ENCODE results near the gene YIPF5.

YIPF5 gene

DNA sequence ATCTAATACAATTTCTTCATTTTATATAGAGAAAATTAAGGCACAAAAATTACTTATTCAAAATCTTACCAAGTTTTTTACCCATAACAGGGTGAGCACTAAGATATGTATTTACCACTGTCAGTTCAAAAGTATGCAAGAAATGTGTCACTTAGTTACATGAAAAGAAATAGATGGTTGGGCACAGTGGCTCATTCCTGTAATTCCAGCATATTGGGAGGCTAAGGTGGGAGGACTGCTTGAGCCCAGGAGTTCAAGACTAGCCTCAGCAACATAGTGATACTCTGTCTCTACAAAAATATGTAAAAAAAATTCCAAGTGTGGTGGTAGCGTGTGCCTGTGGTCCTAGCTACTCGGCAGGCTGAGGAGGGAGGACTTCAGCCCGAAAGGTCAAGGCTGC, 19.4 kb downstream of the YIPF5 start:
- Mint-ChIP-seq H3K36me3 (ENCODE audit: low read depth) (no peaks in the 10 kb centered on the region), H3K4me1 (ENCODE audit: low read depth) (no peaks in the 10 kb centered on the region), H3K9me3 (no peaks in the 10 kb centered on the region), H3K4me3 (no peak overlapping the region), H3K27ac (no peak overlapping the region), H3K27me3 (ENCODE audit: low read depth) (peaks cover 9% of the 10 kb centered on the region)

DNA sequence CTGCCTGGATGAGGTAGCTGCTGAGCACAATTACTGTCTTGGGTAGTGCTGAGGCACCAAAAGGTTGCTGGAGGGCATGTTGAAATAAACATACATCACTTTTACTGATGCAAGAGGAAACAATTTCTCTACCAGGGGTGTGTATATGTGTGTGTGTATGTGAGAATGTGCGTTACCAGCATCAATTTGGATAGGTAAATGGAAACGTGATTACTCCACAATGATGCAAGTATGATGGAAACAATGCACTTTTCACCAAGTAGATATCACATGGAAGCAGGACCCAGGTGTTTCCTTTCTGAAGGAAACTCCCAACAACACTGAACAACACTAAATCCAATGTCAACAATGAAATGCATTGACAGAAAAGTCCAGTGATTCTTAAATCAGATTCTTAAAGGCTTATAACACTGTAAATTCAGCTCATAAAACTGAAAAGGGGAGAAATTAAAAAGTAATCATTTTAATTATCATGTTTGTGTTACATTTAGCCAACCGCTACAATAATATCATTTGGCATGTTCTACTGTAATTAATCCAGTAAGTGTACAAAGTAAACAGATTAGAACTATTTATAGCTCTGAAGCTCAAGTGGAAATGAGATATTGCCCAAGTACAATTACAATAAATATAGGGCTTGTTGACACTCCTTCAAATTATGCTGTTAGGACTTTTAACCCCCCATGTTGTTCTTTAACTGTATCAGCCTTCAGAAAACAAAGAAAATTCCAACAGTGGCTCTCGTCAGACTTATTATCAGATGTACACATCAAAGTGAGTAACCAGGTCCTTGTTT, 25.3 kb downstream of the YIPF5 start:
- Mint-ChIP-seq H3K9me3 (no peaks in the 10 kb centered on the region), H3K4me1 (ENCODE audit: low read depth) (peaks cover 2% of the 10 kb centered on the region), H3K27ac (no peak overlapping the region), H3K4me3 (no peak overlapping the region), H3K36me3 (ENCODE audit: low read depth) (no peaks in the 10 kb centered on the region), H3K27me3 (ENCODE audit: low read depth) (peaks cover 22% of the 10 kb centered on the region)

DNA sequence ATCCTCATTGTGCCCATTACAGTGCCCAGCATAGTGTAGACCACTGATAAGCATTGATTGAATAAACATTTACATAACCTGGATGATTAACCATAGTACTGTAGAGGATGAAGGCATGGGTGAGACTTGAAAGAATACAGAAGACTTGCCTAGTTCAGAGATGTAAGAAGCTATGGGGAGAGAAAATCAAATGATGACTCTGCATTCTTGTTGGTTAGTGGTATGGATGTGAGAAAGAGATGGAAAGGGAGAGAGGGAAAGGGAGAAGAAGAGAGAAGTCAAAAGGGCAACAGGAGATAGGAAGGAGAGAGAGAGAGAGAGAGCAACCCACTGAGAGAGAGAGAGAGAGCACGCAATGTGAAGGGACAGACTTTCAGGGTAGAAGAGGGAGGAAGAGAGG, 26.8 kb downstream of the YIPF5 start:
- no peak overlapping the region for H3K27ac Mint-ChIP-seq
- H3K4me3 Mint-ChIP-seq, result no peak overlapping the region
- peaks cover 2% of the 10 kb centered on the region for H3K4me1 Mint-ChIP-seq (ENCODE audit: low read depth)
- H3K36me3 Mint-ChIP-seq (ENCODE audit: low read depth), result no peaks in the 10 kb centered on the region
- peaks cover 17% of the 10 kb centered on the region for H3K27me3 Mint-ChIP-seq (ENCODE audit: low read depth)
- H3K9me3 Mint-ChIP-seq, result no peaks in the 10 kb centered on the region

DNA sequence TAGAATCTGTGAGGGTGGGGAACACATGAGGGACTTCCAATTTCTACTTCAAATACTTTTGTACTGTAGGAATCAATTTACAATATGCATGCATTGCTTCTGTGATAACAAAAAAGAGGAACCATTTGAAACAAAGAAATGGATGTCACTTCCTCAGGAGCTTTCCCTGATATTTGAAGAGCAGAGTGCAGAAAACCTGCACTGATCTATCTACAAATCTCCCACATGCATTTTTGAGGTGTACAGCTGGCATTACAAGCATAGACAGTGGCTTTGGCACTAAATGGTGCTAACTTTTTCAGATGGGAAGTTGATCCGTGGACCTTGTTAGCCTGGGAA, 27.7 kb downstream of the YIPF5 start:
- Mint-ChIP-seq H3K9me3 (no peaks in the 10 kb centered on the region), H3K27me3 (ENCODE audit: low read depth) (peaks cover 17% of the 10 kb centered on the region), H3K4me1 (ENCODE audit: low read depth) (peaks cover 2% of the 10 kb centered on the region), H3K36me3 (ENCODE audit: low read depth) (no peaks in the 10 kb centered on the region), H3K4me3 (no peak overlapping the region), H3K27ac (no peak overlapping the region)

DNA sequence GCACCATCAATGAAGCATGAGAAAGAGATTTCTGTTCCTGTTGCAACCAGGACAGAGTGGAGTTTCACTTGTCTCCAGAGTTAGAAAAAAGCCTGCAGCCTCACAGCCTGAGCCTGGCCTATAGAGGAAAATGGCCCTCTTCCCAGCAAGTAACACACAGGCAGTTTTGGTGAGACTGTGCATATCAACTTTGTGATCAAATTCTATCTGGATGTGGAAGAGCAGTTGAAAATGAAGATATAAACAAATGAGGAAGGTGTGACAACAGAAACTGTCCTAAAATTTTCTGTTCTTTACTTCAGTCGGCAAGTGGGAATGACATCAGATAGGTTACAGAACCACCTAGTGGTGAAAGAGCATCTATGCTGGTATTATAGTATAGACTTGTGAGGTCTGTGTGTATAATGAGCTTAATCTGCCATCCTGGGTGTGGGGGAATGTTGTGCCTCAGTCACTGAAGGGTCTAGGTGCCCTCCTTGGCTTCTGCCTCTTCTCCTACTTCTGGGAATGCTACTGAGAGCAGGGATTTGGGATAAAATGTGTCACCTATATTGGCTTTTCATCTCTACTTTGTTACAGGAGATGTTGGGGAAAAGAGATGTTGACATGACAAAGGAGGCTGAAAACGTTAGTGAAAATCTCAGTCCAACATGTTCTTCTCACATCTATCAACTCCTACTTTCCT, 28.2 kb downstream of the YIPF5 start:
- H3K27me3 Mint-ChIP-seq (ENCODE audit: low read depth), result peaks cover 17% of the 10 kb centered on the region
- H3K4me3 Mint-ChIP-seq, result no peak overlapping the region
- H3K9me3 Mint-ChIP-seq, result no peaks in the 10 kb centered on the region
- peaks cover 2% of the 10 kb centered on the region for H3K4me1 Mint-ChIP-seq (ENCODE audit: low read depth)
- peak overlapping the region; percentile 15 for H3K27ac Mint-ChIP-seq
- H3K36me3 Mint-ChIP-seq (ENCODE audit: low read depth), result no peaks in the 10 kb centered on the region

DNA sequence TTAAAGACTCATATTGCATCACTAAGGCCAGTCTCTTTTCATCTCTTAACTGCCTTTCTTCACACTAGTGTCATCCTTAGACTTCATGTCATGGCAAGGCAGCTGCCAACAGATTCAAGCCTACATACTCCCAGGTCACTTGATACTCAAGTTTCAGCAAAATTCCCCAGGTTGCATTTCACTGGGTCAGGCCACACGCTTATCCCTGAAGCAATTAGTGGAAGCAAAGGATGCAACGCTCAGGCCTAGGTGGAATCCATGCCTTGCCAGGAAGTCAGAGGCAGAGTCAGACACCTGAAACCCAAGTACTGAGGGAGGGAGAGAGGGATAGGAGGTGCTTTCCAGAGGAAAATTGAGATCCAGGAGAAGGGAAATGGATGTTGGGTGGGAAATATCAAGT, 28.9 kb downstream of the YIPF5 start:
- no peak overlapping the region for H3K27ac Mint-ChIP-seq
- no peak overlapping the region for H3K4me3 Mint-ChIP-seq
- H3K27me3 Mint-ChIP-seq (ENCODE audit: low read depth), result peaks cover 17% of the 10 kb centered on the region
- H3K9me3 Mint-ChIP-seq, result no peaks in the 10 kb centered on the region
- peaks cover 2% of the 10 kb centered on the region for H3K4me1 Mint-ChIP-seq (ENCODE audit: low read depth)
- no peaks in the 10 kb centered on the region for H3K36me3 Mint-ChIP-seq (ENCODE audit: low read depth)

DNA sequence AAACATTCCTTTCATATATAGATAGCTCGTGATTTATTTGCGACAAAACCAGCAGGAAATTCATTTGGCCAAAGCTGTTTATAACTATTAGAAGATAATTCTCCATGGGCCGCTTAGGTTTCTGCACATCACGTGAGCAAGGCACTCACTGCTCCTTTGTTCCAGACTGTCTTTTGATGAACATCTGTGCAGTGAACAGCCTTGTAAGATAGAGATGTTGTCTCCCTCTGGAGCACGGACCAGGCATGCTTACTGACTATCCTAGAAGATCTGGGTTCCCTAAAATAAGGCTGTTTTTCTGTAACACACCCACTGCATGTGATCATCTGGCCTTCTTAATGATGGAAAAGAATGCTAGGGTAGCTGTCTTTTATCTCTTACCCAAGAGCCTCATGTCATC, 30.9 kb downstream of the YIPF5 start:
- Mint-ChIP-seq H3K36me3 (ENCODE audit: low read depth) (no peaks in the 10 kb centered on the region), H3K9me3 (no peaks in the 10 kb centered on the region), H3K27ac (no peak overlapping the region), H3K27me3 (ENCODE audit: low read depth) (peaks cover 22% of the 10 kb centered on the region), H3K4me3 (no peak overlapping the region), H3K4me1 (ENCODE audit: low read depth) (peaks cover 4% of the 10 kb centered on the region)

DNA sequence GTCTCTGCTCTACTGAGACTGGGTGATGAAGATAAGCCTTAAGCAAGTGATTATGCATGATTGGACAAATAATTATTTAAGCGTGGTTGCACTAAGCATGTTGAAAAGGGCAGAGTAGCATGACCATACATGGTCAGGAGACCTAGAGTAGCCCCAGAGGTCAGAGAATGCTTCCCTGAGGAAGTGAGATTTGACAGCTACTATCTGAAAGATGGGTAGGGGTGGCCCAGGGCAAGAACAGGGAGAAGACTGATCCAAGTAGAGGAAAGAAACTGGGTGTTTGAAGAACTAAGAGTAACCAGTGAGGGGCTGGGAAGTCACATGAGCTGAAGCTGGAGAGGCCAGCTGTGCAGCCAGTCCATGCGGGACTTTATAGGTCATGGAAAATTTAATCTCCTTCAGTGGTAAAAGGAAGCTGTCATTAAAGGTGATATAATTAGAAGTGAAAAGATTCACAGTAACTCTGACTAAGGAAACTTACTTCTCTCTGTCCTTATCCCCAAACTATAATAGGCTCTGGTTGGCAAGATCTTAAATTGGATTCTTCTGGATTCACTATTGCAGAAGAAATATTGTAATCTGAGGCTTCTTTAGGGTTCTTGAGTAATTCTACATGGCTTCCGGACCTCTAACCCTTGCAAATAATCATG, 35.2 kb downstream of the YIPF5 start:
- Mint-ChIP-seq H3K27me3 (ENCODE audit: low read depth) (peaks cover 15% of the 10 kb centered on the region), H3K4me1 (ENCODE audit: low read depth) (peaks cover 1% of the 10 kb centered on the region), H3K36me3 (ENCODE audit: low read depth) (no peaks in the 10 kb centered on the region), H3K4me3 (no peak overlapping the region), H3K27ac (no peak overlapping the region), H3K9me3 (no peaks in the 10 kb centered on the region)

DNA sequence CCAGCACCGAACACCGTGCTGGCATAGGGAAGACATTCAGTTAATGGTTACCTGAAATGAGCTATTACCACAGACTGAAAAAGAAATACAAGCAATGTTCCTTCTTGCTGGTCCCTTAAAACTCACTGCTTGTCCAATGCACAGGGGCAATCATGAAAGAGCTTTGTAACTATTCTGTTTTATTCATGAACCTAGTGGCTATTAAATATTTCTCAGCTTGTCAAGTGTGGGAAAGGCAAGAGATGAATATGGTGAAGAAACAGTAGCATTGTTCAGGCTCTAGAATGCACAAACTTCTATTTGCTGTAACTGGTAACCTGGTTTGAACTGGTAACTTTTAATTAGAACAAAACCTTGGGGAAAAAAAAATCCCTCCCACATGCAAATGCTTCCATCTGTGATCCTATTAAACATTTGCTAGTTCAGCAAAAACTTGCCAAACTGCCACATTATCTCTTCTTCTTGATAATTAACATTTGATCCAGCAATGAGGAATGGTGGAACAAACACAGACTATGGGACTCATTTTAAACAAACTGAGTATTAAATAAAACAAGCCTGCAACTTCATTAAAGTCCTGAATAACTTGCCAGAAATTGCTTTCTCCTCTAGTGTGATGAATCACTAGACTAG, 36.1 kb downstream of the YIPF5 start:
- Mint-ChIP-seq H3K27me3 (ENCODE audit: low read depth) (peaks cover 15% of the 10 kb centered on the region), H3K4me1 (ENCODE audit: low read depth) (peaks cover 1% of the 10 kb centered on the region), H3K36me3 (ENCODE audit: low read depth) (no peaks in the 10 kb centered on the region), H3K9me3 (no peaks in the 10 kb centered on the region), H3K27ac (no peak overlapping the region), H3K4me3 (no peak overlapping the region)

DNA sequence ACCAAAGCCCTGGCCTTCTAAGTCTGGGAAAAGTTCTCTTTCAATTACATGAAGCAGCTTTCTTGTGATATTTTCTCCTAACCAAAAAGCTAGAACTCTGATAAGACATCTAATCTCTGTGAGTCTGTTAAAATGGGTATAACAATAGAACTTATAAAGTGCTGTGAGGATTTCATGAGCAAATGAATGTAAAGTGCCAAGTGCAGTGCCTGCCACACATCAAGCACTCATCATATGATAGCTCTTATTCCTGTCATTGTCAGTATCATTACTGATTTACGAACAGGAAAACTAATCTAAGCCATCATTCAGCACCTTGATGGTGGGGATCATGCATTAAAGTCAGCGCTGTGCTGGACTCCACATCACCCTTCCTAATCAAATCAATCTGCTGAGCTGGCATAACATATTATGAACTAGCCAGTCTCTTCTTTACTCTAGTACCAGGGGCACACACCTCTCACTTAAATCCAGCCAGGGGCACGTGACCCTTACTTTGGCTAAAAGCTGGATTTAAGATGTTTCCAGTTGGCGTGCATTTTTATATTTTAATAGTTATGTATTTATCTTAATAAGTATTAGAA, 37.3 kb downstream of the YIPF5 start:
- H3K4me3 Mint-ChIP-seq, result no peak overlapping the region

DNA sequence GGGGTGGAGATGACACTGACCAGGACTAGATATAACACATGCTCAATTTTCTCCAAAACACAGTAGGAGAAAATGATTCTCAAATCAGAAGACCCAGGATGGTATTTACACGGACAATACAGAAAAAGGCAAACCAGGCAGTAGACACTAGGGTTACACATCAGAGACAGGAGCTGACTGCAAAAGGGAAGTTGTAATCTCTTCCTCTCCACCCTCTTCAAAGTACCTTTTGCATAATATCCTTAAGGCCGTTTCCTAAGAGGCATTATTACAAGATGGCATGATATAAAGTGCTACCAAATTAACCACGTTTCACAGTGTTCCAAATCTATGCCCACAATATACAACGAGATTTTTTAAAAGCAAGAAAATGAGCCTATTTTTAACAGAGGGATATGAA, 39.2 kb downstream of the YIPF5 start:
- Mint-ChIP-seq H3K4me1 (ENCODE audit: low read depth) (peaks cover 1% of the 10 kb centered on the region), H3K36me3 (ENCODE audit: low read depth) (no peaks in the 10 kb centered on the region), H3K27me3 (ENCODE audit: low read depth) (peaks cover 12% of the 10 kb centered on the region), H3K4me3 (no peak overlapping the region), H3K27ac (no peak overlapping the region), H3K9me3 (no peaks in the 10 kb centered on the region)

More for the DNA sequence above, 37.3 kb downstream of the YIPF5 start:
- Mint-ChIP-seq H3K27me3 (ENCODE audit: low read depth) (peaks cover 11% of the 10 kb centered on the region), H3K27ac (no peak overlapping the region), H3K36me3 (ENCODE audit: low read depth) (no peaks in the 10 kb centered on the region), H3K4me1 (ENCODE audit: low read depth) (peaks cover 1% of the 10 kb centered on the region), H3K9me3 (no peaks in the 10 kb centered on the region)

DNA sequence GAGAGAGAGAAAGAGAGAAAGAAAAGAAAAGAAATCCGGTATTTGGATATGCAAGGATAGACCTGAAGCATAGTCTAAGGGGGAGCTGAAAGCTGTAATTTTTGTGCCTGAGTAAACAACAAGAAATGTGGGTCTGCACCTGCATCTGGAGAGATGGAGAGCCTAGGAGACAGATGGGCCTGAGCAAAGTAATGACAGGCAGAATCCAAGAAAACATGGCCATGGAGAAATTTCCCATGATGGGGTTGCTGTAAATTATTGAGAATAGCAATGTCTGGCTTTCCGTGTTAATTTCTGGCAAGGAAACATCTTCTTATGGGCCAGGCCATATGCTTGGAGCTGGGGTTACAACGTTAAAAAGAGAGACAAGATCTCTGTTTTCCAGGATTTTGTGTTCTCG, 40.2 kb downstream of the YIPF5 start:
- H3K27ac Mint-ChIP-seq, result no peak overlapping the region
- no peaks in the 10 kb centered on the region for H3K36me3 Mint-ChIP-seq (ENCODE audit: low read depth)
- H3K27me3 Mint-ChIP-seq (ENCODE audit: low read depth), result peaks cover 4% of the 10 kb centered on the region
- H3K9me3 Mint-ChIP-seq, result no peaks in the 10 kb centered on the region
- H3K4me3 Mint-ChIP-seq, result no peak overlapping the region
- no peaks in the 10 kb centered on the region for H3K4me1 Mint-ChIP-seq (ENCODE audit: low read depth)

DNA sequence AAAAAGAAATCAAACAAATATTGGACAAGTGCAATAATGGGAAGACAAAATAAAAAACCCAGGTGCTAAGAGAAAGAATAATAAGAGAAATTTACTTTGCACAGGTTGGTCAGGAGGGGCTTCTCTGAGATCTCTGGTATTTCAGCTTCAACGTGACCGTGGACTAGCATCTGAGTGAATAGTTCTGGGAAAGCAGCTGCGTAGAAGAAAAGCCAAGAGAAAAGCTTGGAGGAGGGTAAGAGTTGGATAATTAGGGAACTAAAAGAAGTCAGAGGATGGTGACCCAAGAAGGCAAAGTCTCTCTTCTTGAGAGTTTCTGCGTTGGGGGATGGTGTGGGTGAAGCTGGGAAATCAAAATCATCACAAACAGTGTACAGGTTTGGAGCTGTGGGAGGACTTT, 41.6 kb downstream of the YIPF5 start:
- peaks cover 4% of the 10 kb centered on the region for H3K27me3 Mint-ChIP-seq (ENCODE audit: low read depth)
- H3K4me3 Mint-ChIP-seq, result no peak overlapping the region
- no peak overlapping the region for H3K27ac Mint-ChIP-seq
- no peaks in the 10 kb centered on the region for H3K36me3 Mint-ChIP-seq (ENCODE audit: low read depth)
- no peaks in the 10 kb centered on the region for H3K4me1 Mint-ChIP-seq (ENCODE audit: low read depth)
- no peaks in the 10 kb centered on the region for H3K9me3 Mint-ChIP-seq

DNA sequence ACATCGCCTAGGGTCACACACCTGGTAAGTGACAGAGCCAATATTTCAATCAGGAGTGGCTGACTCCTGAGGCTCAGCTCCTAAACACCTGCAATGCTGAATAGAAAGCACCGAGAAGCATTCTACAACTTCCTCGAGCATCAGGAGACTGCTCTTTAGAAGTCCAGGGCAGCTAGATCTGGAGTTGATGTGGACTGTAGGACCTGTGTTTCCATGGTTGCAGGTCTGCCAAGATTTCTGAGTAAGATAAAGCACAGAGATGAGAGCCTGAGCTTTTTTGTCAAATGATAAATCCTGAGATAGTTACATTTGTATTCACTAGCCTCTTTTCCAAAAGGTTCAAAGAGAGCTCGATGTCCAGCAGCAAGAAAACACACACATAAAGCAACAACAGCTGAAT, 43.8 kb downstream of the YIPF5 start:
- Mint-ChIP-seq H3K27me3 (ENCODE audit: low read depth) (peaks cover 4% of the 10 kb centered on the region), H3K27ac (no peak overlapping the region), H3K36me3 (ENCODE audit: low read depth) (no peaks in the 10 kb centered on the region), H3K9me3 (no peaks in the 10 kb centered on the region), H3K4me1 (ENCODE audit: low read depth) (no peaks in the 10 kb centered on the region), H3K4me3 (no peak overlapping the region)
